ENCODE measurements around the gene GGCT. TPM values are rescaled to one million over a fixed set of nuclear protein-coding genes. Genes with fewer than 3 reads are reported as not detected.
"Not testable (repeated sequence)": the region's sequence is repeated elsewhere in the genome, so short reads cannot be mapped to it uniquely, and the experiment has no call there.

GGCT gene
- total RNA-seq, 2 experiments from 2014 or later, result 78.6 to 78.7 TPM

- no peak overlapping the region for H3K27ac Mint-ChIP-seq
- no peak overlapping the region for H3K4me3 Mint-ChIP-seq
- intact Hi-C loops (cut with micrococcal nuclease), result no loop called here
- no peaks in the 10 kb centered on the region for H3K9me3 Mint-ChIP-seq
- ATAC-seq (no peak), DNase-seq (no peak)
- no peak for TF ChIP-seq CTCF (IDR thresholded peaks at IDR 0.05)
- H3K27me3 Mint-ChIP-seq, result no peaks in the 10 kb centered on the region
- peaks cover 12% of the 10 kb centered on the region for H3K36me3 Mint-ChIP-seq (ENCODE audit: low read depth)
- ChIA-PET POLR2A (no interaction called here), CTCF (no interaction called here)
- H3K4me1 Mint-ChIP-seq (ENCODE audit: low read depth), result no peaks in the 10 kb centered on the region
Measured at GRCh38 chr7:30543813-30544525, 39.3 kb upstream of the GGCT start.

DNA sequence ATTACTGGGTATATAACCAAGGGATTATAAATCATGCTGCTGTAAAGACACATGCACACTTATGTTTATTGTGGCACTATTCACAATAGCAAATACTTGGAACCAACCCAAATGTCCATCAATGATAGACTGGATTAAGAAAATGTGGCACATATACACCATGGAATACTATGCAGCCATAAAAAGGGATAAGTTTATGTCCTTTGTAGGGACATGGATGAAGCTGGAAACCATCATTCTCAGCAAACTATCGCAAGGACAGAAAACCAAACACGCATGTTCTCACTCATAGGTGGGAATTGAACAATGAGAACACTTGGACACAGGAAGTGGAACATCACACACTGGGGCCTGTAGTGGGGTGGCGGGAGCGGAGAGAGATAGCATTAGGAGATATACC, 38.5 kb upstream of the GGCT start:
- POLR2A ChIA-PET; H3K9me3 Mint-ChIP-seq; H3K27ac Mint-ChIP-seq; H3K27me3 Mint-ChIP-seq; CTCF ChIA-PET; H3K4me3 Mint-ChIP-seq; ATAC-seq; DNase-seq; intact Hi-C loops (cut with micrococcal nuclease); H3K4me1 Mint-ChIP-seq (ENCODE audit: low read depth): not testable (repeated sequence)
- H3K36me3 Mint-ChIP-seq (ENCODE audit: low read depth), result peaks cover 17% of the 10 kb centered on the region

DNA sequence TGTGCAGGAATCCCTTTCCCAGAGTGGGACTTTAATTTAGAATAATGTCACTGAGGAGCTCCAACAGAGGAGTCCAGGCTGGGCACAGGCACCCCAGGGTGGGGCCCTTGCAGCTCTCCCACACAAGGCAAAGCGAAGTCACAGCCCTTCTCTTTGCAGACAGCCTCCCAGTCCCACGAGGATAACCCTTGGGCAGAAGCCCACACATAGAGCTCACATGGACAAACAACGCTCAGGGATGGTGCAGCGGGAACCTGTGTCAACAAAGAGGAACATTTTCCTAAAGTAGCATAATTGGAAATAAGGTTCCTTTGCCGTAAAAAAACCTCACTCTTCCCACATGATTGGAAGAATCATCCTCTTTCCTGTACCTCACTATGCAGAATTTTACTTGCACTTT, 29.3 kb upstream of the GGCT start:
- ATAC-seq, result no peak
- Mint-ChIP-seq H3K36me3 (ENCODE audit: low read depth) (peaks cover 14% of the 10 kb centered on the region), H3K27ac (no peak overlapping the region), H3K27me3 (no peaks in the 10 kb centered on the region), H3K4me3 (no peak overlapping the region), H3K4me1 (ENCODE audit: low read depth) (no peaks in the 10 kb centered on the region), H3K9me3 (no peaks in the 10 kb centered on the region)
- ChIA-PET POLR2A (interaction anchor here (0.8 kb wide), 2 partner anchors 12 to 13 kb away, joined by 3 read pairs; no protein-coding TSS in a partner anchor), CTCF (interaction anchor here (1.3 to 2.2 kb wide), 2 partner anchors 23 to 29 kb away, joined by 5 to 6 read pairs; no protein-coding TSS in a partner anchor)
- no peak for DNase-seq
- intact Hi-C loops (cut with micrococcal nuclease), result no loop called here
- no peak for TF ChIP-seq CTCF (IDR thresholded peaks at IDR 0.05)

- intact Hi-C loops (cut with micrococcal nuclease), result no loop called here
- H3K4me3 Mint-ChIP-seq, result no peak overlapping the region
- ChIA-PET CTCF (no interaction called here), POLR2A (no interaction called here)
- ATAC-seq (peak; percentile 20), DNase-seq (no peak)
- H3K36me3 Mint-ChIP-seq (ENCODE audit: low read depth), result no peaks in the 10 kb centered on the region
- no peaks in the 10 kb centered on the region for H3K27me3 Mint-ChIP-seq
- no peaks in the 10 kb centered on the region for H3K9me3 Mint-ChIP-seq
- H3K4me1 Mint-ChIP-seq (ENCODE audit: low read depth), result no peaks in the 10 kb centered on the region
- no peak for TF ChIP-seq CTCF (IDR thresholded peaks at IDR 0.05)
- no peak overlapping the region for H3K27ac Mint-ChIP-seq
Measured at GRCh38 chr7:30531286-30531685, 26.7 kb upstream of the GGCT start.

- Mint-ChIP-seq H3K9me3 (no peaks in the 10 kb centered on the region), H3K4me1 (ENCODE audit: low read depth) (no peaks in the 10 kb centered on the region), H3K36me3 (ENCODE audit: low read depth) (no peaks in the 10 kb centered on the region), H3K4me3 (no peak overlapping the region), H3K27me3 (no peaks in the 10 kb centered on the region), H3K27ac (no peak overlapping the region)
- intact Hi-C loops (cut with micrococcal nuclease), result no loop called here
- ChIA-PET POLR2A (no interaction called here), CTCF (no interaction called here)
- DNase-seq (no peak), ATAC-seq (no peak)
- no peak for TF ChIP-seq CTCF (IDR thresholded peaks at IDR 0.05)
Measured at GRCh38 chr7:30530373-30530772, 25.7 kb upstream of the GGCT start.
